ENCODE measurements around the gene FAM168A. TPM values are rescaled to one million over a fixed set of nuclear protein-coding genes. Genes with fewer than 3 reads are reported as not detected.

Gene FAM168A
- total RNA-seq, 1 experiment from 2014 or later: 62.8 TPM

DNA sequence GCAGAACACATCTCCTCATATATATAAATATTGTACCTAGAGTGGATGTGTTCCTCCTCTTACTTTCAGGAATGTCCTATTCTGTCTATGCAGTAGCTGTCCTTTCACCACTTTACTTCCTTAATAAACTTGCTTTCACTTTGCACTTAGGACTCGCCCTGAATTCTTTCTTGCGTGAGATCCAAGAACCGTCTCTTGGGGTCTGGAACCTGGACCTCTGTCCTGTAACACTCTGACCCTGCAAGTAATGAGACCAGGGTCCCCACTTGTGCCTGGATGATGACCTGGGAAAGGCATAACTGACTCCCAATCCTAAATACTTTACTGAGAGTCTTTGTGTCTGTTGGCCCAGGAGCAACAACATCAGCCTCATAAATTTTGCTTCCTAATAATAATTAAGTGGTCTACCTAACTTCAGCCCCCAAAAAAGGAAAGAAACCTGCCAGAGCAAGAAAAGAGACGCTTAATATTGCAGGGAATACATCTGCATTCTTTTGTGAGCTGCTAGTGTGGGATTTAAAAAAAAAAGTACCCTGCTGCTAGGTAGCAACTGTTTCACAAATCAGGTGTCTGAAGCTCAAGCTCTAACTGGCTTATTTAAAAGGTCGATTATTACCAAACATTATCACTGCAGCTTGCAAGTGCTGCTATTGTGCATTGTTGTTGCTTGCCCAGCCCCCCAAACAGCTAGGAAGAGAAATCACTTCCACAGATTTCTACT, 69.3 kb downstream of the FAM168A start:
- Histone ChIP-seq H3K27me3 (ENCODE audit: control insufficient read depth, insufficient read depth, low read length) (no peaks in the 10 kb centered on the region), H3K27ac (ENCODE audit: low read length) (peak overlapping the region; percentile 52), H3K9me3 (ENCODE audit: control insufficient read depth, insufficient read depth, low read depth, low read length) (no peaks in the 10 kb centered on the region), H3K4me3 (ENCODE audit: low read depth in 2 of 2, low read length in 2 of 2) (peak overlapping the region in 1 of 2 experiments; percentile 20; a peak in 1 of 4 replicates), H3K4me1 (ENCODE audit: control insufficient read depth, insufficient read depth, low read length) (peaks cover 10% of the 10 kb centered on the region), H3K36me3 (ENCODE audit: control insufficient read depth, insufficient read depth, low read length) (no peaks in the 10 kb centered on the region)
- DNase-seq (ENCODE audit: low read depth, low spot score): no peak
- in situ Hi-C loops (cut with HindIII; ENCODE audit: low pct_unique_long_range_greater_than_20kb, low sequenced_read_pairs) (no loop called here), intact Hi-C loops (cut with micrococcal nuclease; ENCODE audit: unreplicated experiment) (no loop called here)
- CTCF ChIA-PET: interaction anchor here (0.8 to 1.5 kb wide), 2 partner anchors 132 to 153 kb away, joined by 6 read pairs; no protein-coding TSS in a partner anchor
- no TSS peak for BruUV-seq (replicated peaks)
- no peak; the same call in 1 of the 2 replicates for ATAC-seq
- POLR2A ChIA-PET: interaction anchor here (0.9 kb wide), 1 partner anchor 120 kb away, joined by 3 read pairs; no protein-coding TSS in a partner anchor
- TF ChIP-seq, protein P1, sequence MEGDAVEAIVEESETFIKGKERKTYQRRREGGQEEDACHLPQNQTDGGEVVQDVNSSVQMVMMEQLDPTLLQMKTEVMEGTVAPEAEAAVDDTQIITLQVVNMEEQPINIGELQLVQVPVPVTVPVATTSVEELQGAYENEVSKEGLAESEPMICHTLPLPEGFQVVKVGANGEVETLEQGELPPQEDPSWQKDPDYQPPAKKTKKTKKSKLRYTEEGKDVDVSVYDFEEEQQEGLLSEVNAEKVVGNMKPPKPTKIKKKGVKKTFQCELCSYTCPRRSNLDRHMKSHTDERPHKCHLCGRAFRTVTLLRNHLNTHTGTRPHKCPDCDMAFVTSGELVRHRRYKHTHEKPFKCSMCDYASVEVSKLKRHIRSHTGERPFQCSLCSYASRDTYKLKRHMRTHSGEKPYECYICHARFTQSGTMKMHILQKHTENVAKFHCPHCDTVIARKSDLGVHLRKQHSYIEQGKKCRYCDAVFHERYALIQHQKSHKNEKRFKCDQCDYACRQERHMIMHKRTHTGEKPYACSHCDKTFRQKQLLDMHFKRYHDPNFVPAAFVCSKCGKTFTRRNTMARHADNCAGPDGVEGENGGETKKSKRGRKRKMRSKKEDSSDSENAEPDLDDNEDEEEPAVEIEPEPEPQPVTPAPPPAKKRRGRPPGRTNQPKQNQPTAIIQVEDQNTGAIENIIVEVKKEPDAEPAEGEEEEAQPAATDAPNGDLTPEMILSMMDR (IDR thresholded peaks at IDR 0.05): no peak
- no peak for TF ChIP-seq SIN3A (IDR thresholded peaks at IDR 0.05; ENCODE audit: borderline replicate concordance, insufficient read depth, low read depth, low read length)
- TF ChIP-seq, protein P2, sequence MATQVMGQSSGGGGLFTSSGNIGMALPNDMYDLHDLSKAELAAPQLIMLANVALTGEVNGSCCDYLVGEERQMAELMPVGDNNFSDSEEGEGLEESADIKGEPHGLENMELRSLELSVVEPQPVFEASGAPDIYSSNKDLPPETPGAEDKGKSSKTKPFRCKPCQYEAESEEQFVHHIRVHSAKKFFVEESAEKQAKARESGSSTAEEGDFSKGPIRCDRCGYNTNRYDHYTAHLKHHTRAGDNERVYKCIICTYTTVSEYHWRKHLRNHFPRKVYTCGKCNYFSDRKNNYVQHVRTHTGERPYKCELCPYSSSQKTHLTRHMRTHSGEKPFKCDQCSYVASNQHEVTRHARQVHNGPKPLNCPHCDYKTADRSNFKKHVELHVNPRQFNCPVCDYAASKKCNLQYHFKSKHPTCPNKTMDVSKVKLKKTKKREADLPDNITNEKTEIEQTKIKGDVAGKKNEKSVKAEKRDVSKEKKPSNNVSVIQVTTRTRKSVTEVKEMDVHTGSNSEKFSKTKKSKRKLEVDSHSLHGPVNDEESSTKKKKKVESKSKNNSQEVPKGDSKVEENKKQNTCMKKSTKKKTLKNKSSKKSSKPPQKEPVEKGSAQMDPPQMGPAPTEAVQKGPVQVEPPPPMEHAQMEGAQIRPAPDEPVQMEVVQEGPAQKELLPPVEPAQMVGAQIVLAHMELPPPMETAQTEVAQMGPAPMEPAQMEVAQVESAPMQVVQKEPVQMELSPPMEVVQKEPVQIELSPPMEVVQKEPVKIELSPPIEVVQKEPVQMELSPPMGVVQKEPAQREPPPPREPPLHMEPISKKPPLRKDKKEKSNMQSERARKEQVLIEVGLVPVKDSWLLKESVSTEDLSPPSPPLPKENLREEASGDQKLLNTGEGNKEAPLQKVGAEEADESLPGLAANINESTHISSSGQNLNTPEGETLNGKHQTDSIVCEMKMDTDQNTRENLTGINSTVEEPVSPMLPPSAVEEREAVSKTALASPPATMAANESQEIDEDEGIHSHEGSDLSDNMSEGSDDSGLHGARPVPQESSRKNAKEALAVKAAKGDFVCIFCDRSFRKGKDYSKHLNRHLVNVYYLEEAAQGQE (IDR thresholded peaks at IDR 0.05; ENCODE audit: insufficient read depth in 1 of 2, low read depth in 2 of 2, low read length in 1 of 2): no peak
- no peak for TF ChIP-seq POLR2AphosphoS5 (IDR thresholded peaks at IDR 0.05; ENCODE audit: low read depth, low read length)

DNA sequence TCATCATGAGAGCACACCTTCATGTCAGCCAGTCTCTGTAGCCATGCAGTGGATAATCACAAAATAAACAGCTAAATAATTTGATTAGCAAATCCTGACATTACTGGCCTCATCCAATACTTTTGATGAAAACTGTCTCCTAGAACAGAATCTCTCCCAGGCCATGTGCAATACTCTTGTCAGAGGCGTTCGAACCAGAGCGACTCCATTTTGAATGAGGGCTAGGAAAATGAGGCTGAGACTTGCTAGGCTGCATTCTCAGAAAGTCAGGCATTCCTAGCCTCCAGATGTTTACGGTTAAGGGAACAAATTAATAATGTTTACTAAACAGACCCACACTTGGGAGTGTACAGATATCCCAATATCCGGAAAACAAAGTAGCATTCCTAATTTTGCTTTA, 69.9 kb downstream of the FAM168A start:
- TF ChIP-seq, protein P1 (IDR thresholded peaks at IDR 0.05): no peak
- TF ChIP-seq SIN3A (IDR thresholded peaks at IDR 0.05; ENCODE audit: borderline replicate concordance, insufficient read depth, low read depth, low read length): no peak
- TF ChIP-seq, protein P2 (IDR thresholded peaks at IDR 0.05; ENCODE audit: insufficient read depth in 1 of 2, low read depth in 2 of 2, low read length in 1 of 2): no peak
- TF ChIP-seq POLR2AphosphoS5 (IDR thresholded peaks at IDR 0.05; ENCODE audit: low read depth, low read length): no peak
- intact Hi-C loops (cut with micrococcal nuclease; ENCODE audit: unreplicated experiment) (no loop called here), in situ Hi-C loops (cut with HindIII; ENCODE audit: low pct_unique_long_range_greater_than_20kb, low sequenced_read_pairs) (no loop called here)
- BruUV-seq (replicated peaks): no TSS peak
- DNase-seq (ENCODE audit: low read depth, low spot score) (no peak), ATAC-seq (no peak)
- Histone ChIP-seq H3K36me3 (ENCODE audit: control insufficient read depth, insufficient read depth, low read length) (no peaks in the 10 kb centered on the region), H3K27ac (ENCODE audit: low read length) (no peak overlapping the region), H3K4me1 (ENCODE audit: control insufficient read depth, insufficient read depth, low read length) (peaks cover 10% of the 10 kb centered on the region), H3K27me3 (ENCODE audit: control insufficient read depth, insufficient read depth, low read length) (no peaks in the 10 kb centered on the region), H3K4me3 (ENCODE audit: low read depth in 2 of 2, low read length in 2 of 2) (no peak overlapping the region), H3K9me3 (ENCODE audit: control insufficient read depth, insufficient read depth, low read depth, low read length) (no peaks in the 10 kb centered on the region)
- ChIA-PET CTCF (interaction anchor here (0.5 kb wide), 1 partner anchor 1506 kb away, joined by 3 read pairs; no protein-coding TSS in a partner anchor), POLR2A (interaction anchor here (0.7 kb wide), 1 partner anchor 61 kb away, joined by 5 read pairs; no protein-coding TSS in a partner anchor)
